Esophagus mucosa (tissue), 1 donor: ENCODE measurements around the gene CDKN1C. TPM values are rescaled to one million over a fixed set of nuclear protein-coding genes. Genes with fewer than 3 reads are reported as not detected.
A peak's percentile ranks its signal among the peaks of the same experiment; 100 is the strongest.
"Not testable (repeated sequence)": the region's sequence is repeated elsewhere in the genome, so short reads cannot be mapped to it uniquely, and the experiment has no call there.

Source experiments
- ATAC-seq: fragments of 200-7000 bp; cut with Tn5 transposase; one replicate; pipeline ENCODE4 v1.9.1; 2020
- total RNA-seq: library from RNA; stranded (reverse); gene quantifications from one replicate; pipeline ENCODE4 v1.2.4, GENCODE V29; 2023
- donor health status: DM: yes; HTN: yes; CAD: no.

The CDKN1C gene
- total RNA-seq, 1 donor from 2014 or later: 3.5 TPM

GRCh38 chr11:2922655-2923054, 37.1 kb upstream of the CDKN1C start:
- no peak for ATAC-seq

GRCh38 chr11:2921742-2922493, 36.3 kb upstream of the CDKN1C start:
- ATAC-seq: no peak

GRCh38 chr11:2921261-2921660, 35.7 kb upstream of the CDKN1C start:
- no peak for ATAC-seq

- ATAC-seq: no peak
Measured at GRCh38 chr11:2920343-2920742, 34.8 kb upstream of the CDKN1C start.

GRCh38 chr11:2919837-2920236, 34.3 kb upstream of the CDKN1C start:
- ATAC-seq: no peak

- ATAC-seq: no peak
Measured at GRCh38 chr11:2919188-2919587, 33.6 kb upstream of the CDKN1C start.

- no peak for ATAC-seq
Measured at GRCh38 chr11:2917842-2918490, 32.4 kb upstream of the CDKN1C start.

GRCh38 chr11:2916892-2917645, 31.5 kb upstream of the CDKN1C start:
- ATAC-seq: no peak

- no peak for ATAC-seq
Measured at GRCh38 chr11:2916114-2916891, 30.7 kb upstream of the CDKN1C start.

- no peak for ATAC-seq
Measured at GRCh38 chr11:2915473-2915872, 29.9 kb upstream of the CDKN1C start.

- no peak for ATAC-seq
Measured at GRCh38 chr11:2914455-2915195, 29.1 kb upstream of the CDKN1C start.

GRCh38 chr11:2913776-2914175, 28.2 kb upstream of the CDKN1C start:
- ATAC-seq: no peak

- ATAC-seq: peak; percentile 16
Measured at GRCh38 chr11:2913019-2913431, 27.4 kb upstream of the CDKN1C start.

- peak; percentile 95 for ATAC-seq
Measured at GRCh38 chr11:2912498-2912897, 26.9 kb upstream of the CDKN1C start.

- ATAC-seq: peak; percentile 24
Measured at GRCh38 chr11:2911785-2912391, 26.3 kb upstream of the CDKN1C start.

GRCh38 chr11:2911088-2911784, 25.7 kb upstream of the CDKN1C start:
- ATAC-seq: peak; percentile 14

- no peak for ATAC-seq
Measured at GRCh38 chr11:2910401-2910955, 24.9 kb upstream of the CDKN1C start.

- ATAC-seq: no peak
Measured at GRCh38 chr11:2909133-2909902, 23.7 kb upstream of the CDKN1C start.

GRCh38 chr11:2908130-2908529, 22.6 kb upstream of the CDKN1C start:
- no peak for ATAC-seq

- ATAC-seq: not testable (repeated sequence)
Measured at GRCh38 chr11:2905299-2905698, 19.7 kb upstream of the CDKN1C start.
